ENCODE measurements around the gene PTPRJ.

The PTPRJ gene

DNA sequence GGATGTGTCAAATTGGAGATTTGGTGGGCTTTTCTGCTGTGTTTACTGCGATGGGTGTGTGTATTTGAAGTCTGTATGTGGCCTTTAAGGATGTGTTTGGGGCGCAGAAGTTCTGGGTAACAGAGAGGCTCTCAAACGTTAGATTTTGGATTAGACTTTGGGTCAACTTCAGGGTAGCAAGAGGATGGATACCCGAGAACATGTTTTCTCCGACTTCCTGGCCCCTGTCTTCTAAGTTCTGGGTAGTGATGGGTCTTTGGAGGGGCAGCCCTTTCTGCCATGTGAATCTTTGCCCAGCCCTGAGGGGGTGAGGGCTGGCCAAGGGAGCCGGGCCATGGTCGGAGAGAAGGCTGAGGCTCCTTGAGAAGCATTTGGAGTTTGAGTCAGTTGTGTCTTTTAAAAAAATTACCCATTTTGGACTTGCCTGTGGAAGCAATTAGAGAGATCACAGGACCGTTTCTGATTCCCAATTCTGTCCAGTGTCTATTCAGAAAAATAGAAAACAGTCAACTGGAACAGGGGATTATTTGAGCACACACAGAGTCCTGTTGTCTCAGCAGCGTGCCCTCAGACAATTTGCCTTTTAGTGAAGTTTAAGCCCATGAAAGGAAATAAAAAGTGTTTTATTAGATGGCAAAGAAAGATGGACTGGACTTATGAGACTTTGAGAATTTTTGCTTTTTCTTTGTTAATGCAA, 114.4 kb downstream of the PTPRJ start:
- peak in 1 of 14 donors; percentile 27 for DNase-seq

DNA sequence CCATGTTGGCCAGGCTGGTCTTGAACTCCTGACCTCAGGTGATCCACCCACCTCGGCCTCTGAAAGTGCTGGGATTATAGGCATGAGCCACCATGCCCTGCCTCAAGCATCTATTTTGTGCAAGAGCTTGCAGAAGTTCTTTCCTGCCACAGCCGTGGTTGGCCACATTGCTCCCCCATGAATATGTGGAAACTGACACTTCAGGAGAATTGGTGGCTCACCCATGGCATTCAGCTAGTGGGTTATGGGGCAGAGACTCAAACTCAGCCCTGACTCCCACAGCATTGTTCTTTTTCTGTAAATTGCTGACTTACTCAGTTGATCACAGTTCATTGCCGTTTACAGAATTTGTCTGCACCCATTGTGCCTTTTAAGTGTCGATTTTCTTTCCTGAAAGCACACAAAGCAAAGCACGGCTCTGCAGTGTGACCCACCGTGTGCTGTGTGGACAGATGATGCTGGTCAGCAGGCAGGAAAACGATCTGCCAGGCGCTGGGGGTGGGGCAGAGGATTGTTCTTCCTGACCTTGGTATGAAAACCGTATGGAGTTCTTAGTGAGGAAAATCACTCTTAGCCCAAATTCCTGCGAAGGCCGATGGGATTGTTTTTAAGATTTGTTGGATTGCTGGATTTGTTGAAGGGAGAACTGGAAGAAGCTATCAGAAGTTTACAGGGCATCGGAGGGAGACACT, 115.6 kb downstream of the PTPRJ start:
- no peak for DNase-seq

DNA sequence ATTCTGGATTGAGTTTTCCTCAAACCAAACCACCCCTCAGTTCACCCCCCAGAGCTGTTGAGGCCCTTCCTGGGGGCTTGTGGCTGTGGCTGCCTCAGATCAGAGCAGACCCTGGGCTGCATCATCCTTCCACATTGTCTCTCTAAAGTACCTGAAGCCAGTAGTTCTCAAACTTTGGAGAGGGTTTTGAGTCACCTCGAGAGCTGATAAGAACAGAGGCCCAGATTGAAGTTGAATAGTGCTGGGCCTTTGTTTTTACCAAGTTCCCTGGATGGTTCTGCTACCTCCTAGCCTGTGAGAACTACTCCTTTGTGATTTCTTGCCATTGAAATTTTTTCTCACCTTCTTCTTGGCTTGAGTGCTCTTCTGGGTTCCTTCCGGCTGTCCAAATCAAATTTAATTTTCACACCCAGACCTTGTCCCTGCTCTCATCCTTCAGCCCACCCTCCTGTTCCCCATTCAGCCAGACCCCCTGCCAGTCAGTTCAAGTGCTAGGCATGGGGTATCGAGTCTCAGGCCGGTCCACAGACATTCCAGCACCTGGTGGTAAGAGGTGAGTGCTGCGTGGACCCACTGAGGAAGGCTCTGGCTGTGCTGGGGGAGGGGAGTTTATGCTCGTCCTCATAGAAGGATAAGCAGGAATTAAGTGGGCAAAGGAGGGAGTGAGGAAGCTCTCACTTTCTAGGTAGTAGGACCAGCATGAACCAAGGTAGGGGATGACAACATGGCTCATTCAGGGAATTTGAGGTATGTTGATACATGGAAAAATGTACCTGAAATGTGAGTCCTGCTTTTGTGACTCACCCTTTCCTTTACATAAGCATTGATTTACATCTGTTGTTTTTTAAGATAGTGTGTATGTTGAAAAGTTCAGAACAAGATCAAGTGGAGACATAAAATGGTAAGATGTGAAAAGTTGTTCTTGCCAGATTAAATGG, 116.5 kb downstream of the PTPRJ start:
- DNase-seq = no peak

DNA sequence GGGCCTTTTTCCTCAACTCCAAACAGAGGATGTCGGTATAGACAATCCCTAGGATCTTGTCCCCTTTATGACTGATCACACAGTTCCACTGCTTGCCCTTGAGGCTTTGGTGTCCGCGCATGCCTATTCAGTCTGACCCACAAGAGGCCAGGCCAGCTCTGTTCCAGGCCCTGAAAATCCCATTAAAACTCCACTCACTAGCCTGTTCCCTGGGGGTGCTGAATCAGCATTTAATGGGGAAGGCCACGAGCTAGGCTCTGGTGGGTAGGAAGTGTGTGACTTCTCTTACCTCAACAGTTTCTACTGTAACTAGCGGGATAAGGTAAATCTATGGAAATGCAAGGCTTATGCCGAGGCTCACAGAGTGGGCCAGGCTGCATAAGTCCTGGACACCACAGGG, 117.7 kb downstream of the PTPRJ start:
- DNase-seq = no peak

DNA sequence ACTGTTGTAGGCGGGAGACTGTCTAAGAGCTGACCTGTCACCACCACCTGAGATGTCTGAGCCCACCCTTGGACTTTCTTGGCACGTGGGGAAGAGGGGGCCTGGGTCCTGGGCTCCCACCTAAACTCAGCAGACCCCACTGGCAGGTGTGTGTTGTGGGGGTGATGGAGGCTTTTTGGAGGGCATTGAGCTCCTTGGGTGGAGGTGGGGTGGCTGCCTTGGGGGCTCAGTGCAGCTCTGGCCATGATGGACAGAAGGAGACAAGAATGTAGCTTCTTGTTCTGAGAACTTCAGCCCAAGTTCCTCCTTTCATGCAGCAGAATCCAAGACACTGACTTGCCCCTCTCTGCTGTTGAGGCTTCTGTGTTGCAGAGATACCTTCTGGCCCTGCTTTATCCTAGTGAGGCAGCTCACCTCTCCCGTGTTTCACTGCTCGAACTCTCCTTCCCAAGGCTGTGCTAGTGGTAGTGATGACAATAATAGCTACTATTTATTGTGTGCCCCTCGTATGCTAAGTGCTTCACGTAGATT, 119.6 kb downstream of the PTPRJ start:
- no peak for DNase-seq

DNA sequence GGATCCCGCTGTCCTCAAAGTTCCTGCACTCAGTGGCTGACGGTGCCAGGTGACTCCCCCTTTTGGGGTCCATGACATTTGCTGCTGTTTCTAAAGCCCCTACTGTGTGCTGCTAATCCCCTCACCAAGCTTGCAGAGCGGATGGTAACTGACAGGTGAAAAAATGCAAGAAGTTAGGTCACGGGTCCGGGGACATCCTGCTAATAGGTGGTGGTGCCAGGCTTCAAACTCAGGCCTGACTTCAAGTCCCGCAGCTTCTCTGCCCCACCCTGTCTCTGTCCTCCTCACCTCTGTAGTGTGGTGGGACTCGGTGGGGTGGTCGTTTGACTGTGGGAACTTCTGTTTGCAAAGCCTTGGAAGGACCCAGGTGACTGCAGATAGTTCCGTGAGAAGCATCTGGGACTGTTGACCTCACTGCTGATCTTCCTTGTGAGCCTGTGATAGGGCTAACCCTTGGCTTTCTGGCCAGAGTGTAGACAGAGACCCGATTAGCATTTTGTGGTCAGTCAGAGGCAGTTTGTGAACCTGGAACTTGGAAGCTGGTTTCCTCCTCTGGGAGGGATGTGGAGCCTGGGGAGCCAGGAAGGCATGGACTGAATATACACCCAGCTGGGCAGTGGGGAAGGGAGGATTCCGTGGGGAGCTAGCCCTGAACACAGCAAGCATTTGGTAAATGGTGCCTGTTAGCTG, 120.8 kb downstream of the PTPRJ start:
- no peak for DNase-seq

DNA sequence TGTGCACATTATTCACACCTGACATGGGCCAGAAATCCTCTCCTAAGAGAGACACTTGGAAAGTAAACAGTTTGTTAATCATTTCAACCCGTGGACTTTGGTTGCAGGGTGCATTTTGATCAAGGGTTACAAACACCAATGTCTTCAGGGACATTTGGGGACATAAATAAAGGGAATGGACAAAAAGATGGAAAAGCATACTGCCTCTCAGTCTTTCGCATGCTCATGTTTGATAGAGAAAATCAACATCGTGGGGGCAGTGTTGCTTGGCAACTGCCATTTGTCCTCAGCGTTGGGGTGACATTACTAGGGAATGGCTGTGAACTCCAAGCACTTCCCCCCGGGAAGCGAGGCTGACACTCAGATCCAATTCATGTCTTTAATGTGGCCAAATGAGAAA, 121.6 kb downstream of the PTPRJ start:
- no peak for DNase-seq

DNA sequence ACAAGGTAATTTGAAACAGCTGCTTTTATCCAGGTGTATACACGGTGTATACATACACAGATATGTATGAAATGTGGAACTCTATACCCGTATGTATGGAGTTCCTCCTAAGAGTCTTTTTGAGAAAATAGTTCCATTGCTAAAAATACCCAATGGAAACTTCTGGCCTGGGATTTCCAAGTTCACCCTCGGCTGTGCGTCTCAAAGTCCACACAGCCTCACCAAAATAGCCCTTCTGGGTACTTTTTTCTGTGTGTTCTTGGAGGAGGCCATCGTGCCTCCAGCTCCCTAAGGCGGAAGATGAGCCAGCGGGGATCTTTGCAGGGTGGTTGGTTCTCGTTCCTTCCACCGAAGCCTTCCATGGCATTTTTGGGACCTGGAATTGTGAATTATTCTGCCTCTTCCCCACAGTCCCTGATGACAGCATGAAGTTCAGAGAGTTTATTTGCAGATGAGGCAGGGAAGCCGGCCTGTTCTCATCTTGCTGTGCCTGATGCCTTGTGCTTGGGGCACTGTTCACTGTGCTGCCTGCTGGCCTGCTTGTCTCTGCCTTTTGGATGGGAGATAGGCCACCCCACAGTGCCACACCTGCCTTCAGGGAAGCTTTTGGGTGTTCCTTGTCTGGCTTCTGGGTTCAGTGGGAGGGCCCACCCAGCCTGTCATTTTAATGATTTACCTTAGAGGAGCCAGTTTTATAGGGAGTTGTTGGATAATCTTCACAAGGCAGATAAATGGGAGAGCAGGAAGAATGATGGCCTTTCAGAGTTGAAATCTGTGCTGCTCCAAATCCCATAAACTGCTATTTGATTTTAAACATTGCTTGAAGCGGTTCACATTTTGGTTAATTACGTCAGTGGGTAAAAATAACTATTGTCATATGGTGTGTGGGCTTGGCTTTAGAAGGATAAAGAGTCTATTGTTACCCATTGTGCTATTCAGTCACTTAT, 123.5 kb downstream of the PTPRJ start:
- DNase-seq = peak in 4 of 14 donors; percentile 22 to 82 (median 62)

DNA sequence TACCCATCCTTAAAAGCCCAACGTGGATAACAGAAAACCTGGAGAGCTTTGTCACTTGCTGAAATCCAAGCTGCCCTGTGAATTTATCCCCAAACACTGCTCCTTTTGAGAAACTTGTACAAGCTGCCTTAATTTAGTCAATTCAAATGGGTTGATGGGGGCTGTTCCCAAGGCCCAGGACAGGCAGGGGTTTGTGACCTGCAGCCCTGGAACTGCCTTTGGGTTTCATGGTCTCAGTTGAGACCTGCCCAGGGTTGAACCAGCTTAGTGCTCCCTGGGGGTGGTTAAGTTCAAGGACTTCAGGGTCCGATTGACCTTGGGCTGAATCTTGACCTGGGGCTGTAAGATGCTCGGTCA, 124.2 kb downstream of the PTPRJ start:
- DNase-seq = peak in 1 of 14 donors; percentile 20

DNA sequence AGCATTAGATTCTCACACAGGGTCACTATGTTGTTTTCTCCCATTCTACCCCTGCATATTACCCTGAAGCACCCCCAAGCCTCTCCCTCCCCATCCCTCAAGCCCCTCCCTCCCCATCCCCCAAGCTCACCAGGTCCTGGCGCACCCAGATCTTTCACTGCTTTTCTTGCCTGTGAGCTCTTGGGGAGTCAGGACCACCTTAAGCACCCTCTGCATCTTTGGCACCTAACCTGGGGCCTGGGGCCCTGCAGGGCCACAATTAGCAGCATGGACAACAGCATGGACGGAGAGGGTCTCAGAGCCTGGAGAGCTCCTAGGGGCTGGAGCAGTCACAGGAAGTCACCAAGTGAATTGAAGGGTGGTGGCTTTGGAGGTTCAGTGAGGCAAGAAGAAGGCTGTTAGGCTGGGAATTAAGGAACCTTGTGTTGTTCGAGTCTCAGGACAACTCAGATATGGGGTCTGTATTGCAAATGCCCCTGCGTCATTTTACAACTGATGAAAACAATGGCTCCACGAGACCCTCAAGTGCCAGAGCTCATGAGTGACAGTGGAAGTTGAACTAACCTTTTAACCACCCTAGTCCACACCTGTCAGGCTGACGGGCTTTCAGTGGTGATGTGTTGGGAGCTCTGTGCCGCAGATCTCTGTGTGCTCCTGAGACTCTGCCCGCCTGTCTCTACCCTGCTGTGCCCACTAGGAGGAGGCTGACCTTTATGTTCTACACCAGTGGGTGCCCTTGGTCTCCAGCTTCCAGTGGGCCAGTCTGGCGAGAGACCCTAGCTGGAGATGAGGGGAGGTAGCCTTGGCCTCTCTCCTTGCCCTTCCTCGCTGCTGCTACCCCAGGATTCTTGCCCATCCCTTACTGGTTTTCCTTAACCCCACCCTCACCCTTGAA, 125.0 kb downstream of the PTPRJ start:
- no peak for DNase-seq

DNA sequence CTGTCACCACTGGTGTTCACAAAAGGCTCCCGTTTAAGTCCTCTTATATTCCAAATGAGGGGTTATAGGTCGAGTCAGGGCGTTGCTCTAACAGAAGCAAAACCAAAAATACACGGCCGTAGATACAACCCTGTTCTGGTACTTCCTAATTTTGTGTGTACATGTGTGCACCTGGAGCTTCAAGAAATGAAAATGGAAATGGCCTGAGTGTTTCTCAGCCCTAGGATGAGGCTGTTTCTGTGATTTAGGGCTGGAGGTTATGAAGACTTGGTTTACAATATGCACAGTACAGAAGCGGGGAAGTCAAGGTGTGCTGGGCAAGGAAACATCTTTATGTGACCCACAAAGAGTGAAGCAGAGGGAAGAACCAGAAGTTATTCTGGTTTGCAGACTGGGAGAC, 125.8 kb downstream of the PTPRJ start:
- no peak for DNase-seq

DNA sequence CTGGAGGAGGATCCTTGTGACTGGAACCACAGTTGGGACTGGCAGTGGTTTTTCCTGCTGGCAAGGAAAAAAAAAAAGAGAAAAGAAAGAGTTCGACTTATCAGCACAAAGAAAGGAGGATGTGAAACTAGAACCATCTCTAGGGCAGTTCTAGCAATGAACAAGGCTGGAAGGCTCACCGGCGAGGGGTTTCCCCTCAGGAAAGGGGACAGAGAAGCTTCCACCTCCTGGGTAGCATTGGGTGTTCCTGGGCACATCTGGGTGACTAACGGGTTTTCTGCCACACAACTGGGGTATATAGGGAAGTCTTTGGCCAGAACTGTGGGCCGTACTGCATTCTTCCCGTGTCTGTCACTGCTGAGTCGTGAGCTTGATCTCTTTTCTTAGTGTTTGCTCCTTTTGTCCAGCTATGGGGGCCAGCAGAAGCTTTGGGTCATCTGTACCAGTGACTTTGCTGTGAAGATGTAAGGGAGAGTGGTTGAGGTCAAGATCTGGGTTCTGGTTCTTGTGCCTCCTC, 126.9 kb downstream of the PTPRJ start:
- DNase-seq = no peak

DNA sequence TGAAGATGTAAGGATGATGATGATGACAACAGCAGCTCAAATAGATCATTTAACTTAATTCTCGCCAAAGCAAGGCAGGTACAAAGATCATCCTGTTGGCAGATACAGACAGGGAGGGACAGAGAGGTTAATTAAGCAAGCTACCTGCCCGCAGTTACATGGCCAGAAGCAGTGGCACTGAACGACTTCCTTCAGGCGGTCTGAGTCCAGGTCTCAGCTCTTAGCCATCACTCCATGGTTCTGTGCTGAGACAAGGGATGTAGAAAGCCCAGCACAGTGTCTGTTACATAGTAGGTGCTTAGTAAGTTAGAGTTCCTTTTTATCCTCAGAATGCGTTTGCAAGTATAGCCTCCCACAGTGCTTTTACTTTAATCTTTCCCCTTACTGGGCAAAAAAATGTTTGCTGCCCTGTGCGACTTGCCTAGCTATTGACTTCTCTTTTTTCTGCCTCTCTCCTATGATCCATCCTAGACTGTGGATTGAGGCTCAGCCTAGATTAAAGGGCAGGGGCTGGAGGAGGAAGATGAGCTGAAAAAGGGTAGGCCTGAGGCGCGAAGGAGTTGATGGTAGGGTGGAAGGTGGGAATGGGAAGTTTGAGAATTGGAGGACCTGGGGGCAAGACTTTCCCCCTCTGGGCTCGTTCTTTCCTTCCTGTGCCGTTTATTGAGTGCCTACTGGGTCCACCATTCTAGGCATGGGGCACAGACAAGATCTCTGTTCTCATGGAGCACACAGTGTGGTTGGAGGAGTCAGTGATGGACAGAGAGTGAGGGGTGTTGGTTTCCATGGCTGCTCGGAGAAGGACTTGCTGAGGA, 128.1 kb downstream of the PTPRJ start:
- no peak for DNase-seq

DNA sequence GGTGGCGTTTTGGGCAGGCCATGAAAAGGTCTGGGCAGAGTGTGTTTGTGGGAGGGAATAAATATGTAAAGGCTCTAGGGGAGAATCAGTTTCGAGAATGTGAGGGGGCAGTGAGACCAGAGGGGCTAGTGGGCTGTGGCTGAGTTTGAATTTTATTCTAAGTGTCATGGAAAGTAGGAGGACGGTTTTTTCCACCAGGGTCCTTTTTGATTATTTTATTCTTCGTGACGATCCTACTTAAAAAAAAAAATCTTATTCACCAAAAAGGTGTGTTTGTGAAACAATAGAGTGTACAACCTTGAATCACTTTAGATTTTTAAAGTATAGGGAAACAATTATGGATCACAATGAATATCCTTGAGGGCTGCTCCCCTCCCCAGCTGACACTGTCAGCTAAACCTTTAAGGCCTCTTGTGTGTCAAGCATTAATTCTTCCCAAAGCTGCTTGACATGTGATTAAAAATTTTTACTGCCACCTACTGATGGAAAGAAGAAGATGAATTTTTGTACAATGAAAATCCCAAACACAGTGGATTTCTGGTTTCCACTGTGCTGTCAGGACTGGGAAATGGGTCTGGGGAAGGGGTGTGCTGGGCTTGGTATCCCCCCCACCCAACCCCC, 128.8 kb downstream of the PTPRJ start:
- DNase-seq = peak in 1 of 14 donors; percentile 62

DNA sequence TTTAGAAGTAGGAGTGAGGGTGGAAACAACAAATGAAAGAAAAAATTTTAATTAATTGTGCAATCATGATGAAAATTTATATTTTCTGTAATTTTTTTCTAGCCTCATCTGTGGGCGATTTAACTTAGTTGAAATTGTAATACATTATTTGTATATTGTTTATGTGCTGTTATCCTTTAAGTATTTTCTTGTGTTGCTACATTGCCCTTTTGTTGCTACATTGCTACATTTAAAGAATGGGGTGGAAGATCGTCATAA, 130.1 kb downstream of the PTPRJ start:
- DNase-seq = no peak

DNA sequence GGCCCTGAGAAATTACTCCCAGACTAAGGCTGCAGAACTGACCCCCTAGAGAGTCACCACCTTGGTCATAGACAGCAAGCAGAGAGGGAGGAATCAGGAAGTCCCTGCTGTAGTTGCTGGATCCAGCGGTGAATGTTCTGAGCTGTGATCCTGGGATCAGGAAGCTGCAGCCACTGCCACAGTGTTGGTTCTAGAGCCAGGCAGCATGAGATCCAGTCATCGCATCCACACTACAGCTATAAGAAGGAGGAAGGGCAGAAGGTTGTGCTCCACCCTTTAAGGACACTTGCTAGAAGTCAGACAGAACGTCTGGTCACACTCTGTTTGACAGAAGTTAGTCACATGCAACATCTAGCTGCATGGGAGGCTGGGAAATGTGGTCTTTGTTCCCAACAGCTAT, 131.5 kb downstream of the PTPRJ start:
- no peak for DNase-seq

DNA sequence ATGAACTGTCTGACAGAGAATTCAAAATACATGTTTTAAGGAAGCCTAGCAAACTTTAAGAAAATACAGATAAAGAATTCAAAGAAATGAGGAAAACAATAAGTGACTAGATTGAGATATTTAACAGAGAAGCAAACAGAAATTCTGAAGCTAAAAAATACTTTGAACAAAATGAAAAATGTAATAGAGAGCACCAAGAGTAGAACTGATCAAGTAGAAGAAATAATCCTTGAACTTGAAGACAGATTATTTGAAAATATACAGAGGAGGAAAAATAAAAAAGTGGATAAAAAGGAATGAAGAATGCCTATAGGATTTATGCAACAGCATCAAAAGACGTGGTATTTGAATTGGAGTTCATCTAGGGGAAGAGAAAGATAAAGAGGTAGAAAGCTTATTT, 134.4 kb downstream of the PTPRJ start:
- no peak for DNase-seq

DNA sequence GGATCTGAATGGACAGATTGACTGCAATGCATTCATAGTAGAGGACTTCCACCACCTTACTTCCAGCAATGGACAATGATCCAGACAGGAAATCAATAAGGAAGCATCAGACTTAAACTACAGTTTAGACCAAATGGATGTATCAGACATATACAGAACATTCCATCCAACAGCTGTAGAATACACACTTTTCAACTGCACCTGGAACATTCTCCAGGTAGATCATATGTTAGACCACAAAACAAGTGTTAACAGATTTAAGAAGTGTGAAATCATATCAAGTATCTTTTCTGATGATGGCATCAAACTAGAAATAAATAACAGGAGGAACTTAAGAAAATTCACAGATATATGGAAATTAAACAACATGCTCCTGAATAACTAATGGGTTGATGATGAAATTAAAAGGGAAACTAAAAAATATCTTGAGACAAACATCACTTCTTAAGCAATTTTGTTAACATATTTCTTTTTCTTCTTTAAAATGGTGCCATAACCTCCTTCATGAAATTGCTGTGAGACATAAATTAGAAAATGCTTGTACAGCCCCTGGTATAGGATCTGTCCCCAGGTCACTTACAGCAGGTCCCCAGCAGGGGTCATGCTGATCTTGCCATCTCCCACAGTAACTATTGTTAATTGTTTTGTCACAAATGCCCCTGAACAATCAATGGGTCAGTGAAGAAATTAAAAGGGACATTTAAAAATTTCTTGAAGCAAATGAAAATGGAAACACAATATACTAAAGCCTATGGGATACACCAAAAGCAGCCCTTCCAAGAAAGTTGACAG, 136.3 kb downstream of the PTPRJ start:
- DNase-seq = no peak

All from C1 segment of cervical spinal cord (tissue), 14 donors.